Inflammatory macrophage (primary cell): Measurements from ENCODE around the gene GAS2.

Experiments
- DNase-seq, 2 donors: peaks; one replicate each; pipeline ENCODE4 v3.0.0-alpha.2; 2020 to 2022

The GAS2 gene

GRCh38 chr11:22728600-22729389 is 62.4 kb downstream of the GAS2 start:
- DNase-seq: no peak

- no peak for DNase-seq
Observed at GRCh38 chr11:22730319-22730718, 63.9 kb downstream of the GAS2 start.

- DNase-seq: no peak
Observed at GRCh38 chr11:22732588-22732987, 66.2 kb downstream of the GAS2 start.

GRCh38 chr11:22733475-22734248 is 67.3 kb downstream of the GAS2 start:
- DNase-seq: no peak

- DNase-seq: no peak
Observed at GRCh38 chr11:22734628-22735345, 68.4 kb downstream of the GAS2 start.

GRCh38 chr11:22742157-22742613 is 75.8 kb downstream of the GAS2 start:
- no peak for DNase-seq

GRCh38 chr11:22749536-22749935 is 83.1 kb downstream of the GAS2 start:
- no peak for DNase-seq

- no peak for DNase-seq
Observed at GRCh38 chr11:22752908-22753310, 86.5 kb downstream of the GAS2 start.

GRCh38 chr11:22753416-22753815 is 87.0 kb downstream of the GAS2 start:
- no peak for DNase-seq

- no peak for DNase-seq
Observed at GRCh38 chr11:22761066-22761465, 94.7 kb downstream of the GAS2 start.

- DNase-seq: no peak
Observed at GRCh38 chr11:22763166-22763565, 96.8 kb downstream of the GAS2 start.

- DNase-seq: no peak
Observed at GRCh38 chr11:22764735-22765134, 98.3 kb downstream of the GAS2 start.

- no peak for DNase-seq
Observed at GRCh38 chr11:22768281-22768680, 101.9 kb downstream of the GAS2 start.

GRCh38 chr11:22769081-22769480 is 102.7 kb downstream of the GAS2 start:
- no peak for DNase-seq

GRCh38 chr11:22774716-22775115 is 108.3 kb downstream of the GAS2 start:
- DNase-seq: no peak

- no peak for DNase-seq
Observed at GRCh38 chr11:22775248-22775647, 108.8 kb downstream of the GAS2 start.

GRCh38 chr11:22778642-22779041 is 112.2 kb downstream of the GAS2 start:
- DNase-seq: no peak

- no peak for DNase-seq
Observed at GRCh38 chr11:22779850-22780249, 113.4 kb downstream of the GAS2 start.

- DNase-seq: no peak
Observed at GRCh38 chr11:22780952-22781593, 114.7 kb downstream of the GAS2 start.

- no peak for DNase-seq
Observed at GRCh38 chr11:22785251-22785650, 118.8 kb downstream of the GAS2 start.

- DNase-seq: no peak
Observed at GRCh38 chr11:22786475-22786874, 120.1 kb downstream of the GAS2 start.

- DNase-seq: no peak
Observed at GRCh38 chr11:22787055-22787454, 120.6 kb downstream of the GAS2 start.
